ENCODE results near the gene CNOT3. TPM values are rescaled to one million over a fixed set of nuclear protein-coding genes. Genes with fewer than 3 reads are reported as not detected.
A peak's percentile ranks its signal among the peaks of the same experiment; 100 is the strongest.

Gene CNOT3
- total and polyA plus RNA-seq, 12 donors = 8.3 to 82.3 (median 47.1) TPM

GRCh38 chr19:54106716-54107115, 30.8 kb upstream of the CNOT3 start:
- 84 to 87% (median 86%) methylated on average over 15 of the region's 15 CpGs for WGBS, 4 donors
- no peaks in the 10 kb centered on the region for H3K9me3 ChIP-seq (replicated peaks in 1 of 3)
- H3K4me1 ChIP-seq (replicated peaks in 1 of 2) = peaks cover 0 to 11% of the 10 kb centered on the region in 2 donors
- H3K4me3 ChIP-seq = no peak overlapping the region
- no peak overlapping the region for H3K27ac ChIP-seq
- H3K27me3 ChIP-seq = no peaks in the 10 kb centered on the region
- TF ChIP-seq CTCF (IDR thresholded peaks at IDR 0.05) = no peak
- TF ChIP-seq POLR2A (IDR thresholded peaks at IDR 0.05) = no peak
- peak in 4 of 7 donors; percentile 15 to 49 (median 19) for DNase-seq
- H3K36me3 ChIP-seq (replicated peaks in 1 of 2) = peaks cover 0 to 51% of the 10 kb centered on the region in 2 donors
- intact Hi-C loops (cut with DNase I) = no loop called here

GRCh38 chr19:54107876-54108490, 29.6 kb upstream of the CNOT3 start:
- TF ChIP-seq CTCF (IDR thresholded peaks at IDR 0.05) (no peak), POLR2A (IDR thresholded peaks at IDR 0.05) (no peak)
- intact Hi-C loops (cut with DNase I) = no loop called here
- Histone ChIP-seq H3K9me3 (replicated peaks in 1 of 3) (no peaks in the 10 kb centered on the region), H3K36me3 (replicated peaks in 1 of 2) (peaks cover 0 to 51% of the 10 kb centered on the region in 2 donors), H3K27me3 (no peaks in the 10 kb centered on the region), H3K27ac (no peak overlapping the region), H3K4me3 (no peak overlapping the region), H3K4me1 (replicated peaks in 1 of 2) (peaks cover 0 to 5% of the 10 kb centered on the region in 2 donors)
- DNase-seq = peak in 4 of 7 donors; percentile 13 to 43 (median 18)
- WGBS, 4 donors = 83 to 90% (median 83%) methylated on average over 17 to 21 of the region's 21 CpGs

- WGBS, 4 donors = 58 to 76% (median 68%) methylated on average over 5 to 7 of the region's 7 CpGs
- Histone ChIP-seq H3K27me3 (no peaks in the 10 kb centered on the region), H3K27ac (no peak overlapping the region), H3K4me3 (no peak overlapping the region), H3K4me1 (replicated peaks in 1 of 2) (peaks cover 0 to 3% of the 10 kb centered on the region in 2 donors), H3K36me3 (replicated peaks in 1 of 2) (peaks cover 0 to 51% of the 10 kb centered on the region in 2 donors), H3K9me3 (replicated peaks in 1 of 3) (no peaks in the 10 kb centered on the region)
- no peak for TF ChIP-seq POLR2A (IDR thresholded peaks at IDR 0.05)
- no peak for TF ChIP-seq CTCF (IDR thresholded peaks at IDR 0.05)
- DNase-seq = peak in 1 of 7 donors; percentile 13
- intact Hi-C loops (cut with DNase I) = no loop called here
Measured at GRCh38 chr19:54108496-54108895, 29.1 kb upstream of the CNOT3 start.

GRCh38 chr19:54109651-54110050, 27.9 kb upstream of the CNOT3 start:
- H3K27ac ChIP-seq = no peak overlapping the region
- no peaks in the 10 kb centered on the region for H3K9me3 ChIP-seq (replicated peaks in 1 of 3)
- intact Hi-C loops (cut with DNase I) = no loop called here
- no peak overlapping the region for H3K4me3 ChIP-seq
- peak in 2 of 7 donors; percentile 18 to 23 for DNase-seq
- peaks cover 0 to 51% of the 10 kb centered on the region in 2 donors for H3K36me3 ChIP-seq (replicated peaks in 1 of 2)
- no peak for TF ChIP-seq CTCF (IDR thresholded peaks at IDR 0.05)
- no peak for TF ChIP-seq POLR2A (IDR thresholded peaks at IDR 0.05)
- 79 to 88% (median 82%) methylated on average over 6 of the region's 6 CpGs for WGBS, 4 donors
- peaks cover 7 to 9% of the 10 kb centered on the region in 2 donors for H3K4me1 ChIP-seq (replicated peaks in 1 of 2)
- H3K27me3 ChIP-seq = no peaks in the 10 kb centered on the region

Measured in adrenal gland (tissue), 12 donors.